NCI-H128 (cell line): ENCODE measurements around the gene PCDHGB5.
"Not testable (repeated sequence)": the region's sequence is repeated elsewhere in the genome, so short reads cannot be mapped to it uniquely, and the experiment has no call there.

Source experiments
- DNase-seq: peaks from one replicate; lab custom pipeline; 2025; ENCODE audit not compliant: unreplicated experiment; lab: John Stamatoyannopoulos, UW

The PCDHGB5 gene

DNA sequence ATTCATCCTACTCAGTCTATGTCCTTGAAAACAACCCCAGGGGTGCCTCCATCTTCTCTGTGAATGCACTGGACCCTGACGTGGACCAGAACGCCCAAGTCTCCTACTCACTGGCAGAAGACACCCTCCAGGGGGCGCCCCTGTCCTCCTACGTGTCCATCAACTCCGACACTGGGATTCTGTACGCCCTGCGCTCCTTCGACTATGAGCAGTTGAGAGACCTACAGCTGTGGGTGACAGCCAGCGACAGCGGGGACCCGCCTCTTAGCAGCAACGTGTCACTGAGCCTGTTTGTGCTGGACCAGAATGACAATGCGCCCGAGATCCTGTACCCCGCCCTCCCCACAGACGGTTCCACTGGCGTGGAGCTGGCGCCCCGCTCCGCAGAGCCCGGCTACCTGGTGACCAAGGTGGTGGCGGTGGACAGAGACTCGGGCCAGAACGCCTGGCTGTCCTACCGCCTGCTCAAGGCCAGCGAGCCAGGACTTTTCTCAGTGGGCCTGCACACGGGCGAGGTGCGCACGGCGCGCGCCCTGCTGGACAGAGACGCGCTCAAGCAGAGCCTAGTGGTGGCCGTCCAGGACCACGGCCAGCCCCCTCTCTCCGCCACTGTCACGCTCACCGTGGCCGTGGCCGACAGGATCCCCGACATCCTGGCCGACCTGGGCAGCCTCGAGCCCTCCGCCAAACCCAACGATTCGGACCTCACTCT is 22.1 kb upstream of the PCDHGB5 start:
- DNase-seq: not testable (repeated sequence)

- DNase-seq: no peak
Measured at GRCh38 chr5:141382469-141383294, 15.1 kb upstream of the PCDHGB5 start, which contains the start of gene PCDHGA7. PCDHGA7 (plus strand) TSS chr5:141382742; CDS start chr5:141382900, 158 bp downstream.

- no peak for DNase-seq
Measured at GRCh38 chr5:141383345-141383744, 14.4 kb upstream of the PCDHGB5 start.

DNA sequence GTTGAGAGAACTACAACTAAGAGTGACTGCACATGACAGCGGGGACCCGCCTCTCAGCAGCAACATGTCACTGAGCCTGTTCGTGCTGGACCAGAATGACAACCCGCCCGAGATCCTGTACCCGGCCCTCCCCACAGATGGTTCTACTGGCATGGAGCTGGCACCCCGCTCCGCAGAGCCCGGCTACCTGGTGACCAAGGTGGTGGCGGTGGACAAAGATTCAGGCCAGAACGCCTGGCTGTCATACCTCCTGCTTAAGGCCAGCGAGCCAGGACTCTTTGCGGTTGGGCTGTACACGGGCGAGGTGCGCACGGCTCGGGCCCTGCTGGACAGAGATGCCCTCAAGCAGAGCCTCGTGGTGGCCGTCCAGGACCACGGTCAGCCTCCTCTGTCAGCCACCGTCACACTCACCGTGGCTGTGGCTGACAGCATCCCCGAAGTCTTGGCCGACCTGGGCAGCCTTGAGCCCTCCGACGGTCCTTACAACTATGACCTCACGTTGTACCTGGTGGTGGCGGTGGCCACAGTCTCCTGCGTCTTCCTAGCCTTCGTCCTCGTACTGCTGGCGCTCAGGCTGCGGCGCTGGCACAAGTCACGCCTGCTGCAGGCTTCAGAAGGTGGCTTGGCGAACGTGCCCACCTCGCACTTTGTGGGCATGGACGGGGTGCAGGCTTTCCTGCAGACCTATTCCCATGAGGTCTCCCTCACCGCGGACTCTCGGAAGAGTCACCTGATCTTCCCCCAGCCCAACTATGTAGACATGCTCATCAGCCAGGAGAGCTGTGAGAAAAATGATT is 13.1 kb upstream of the PCDHGB5 start:
- no peak for DNase-seq

DNA sequence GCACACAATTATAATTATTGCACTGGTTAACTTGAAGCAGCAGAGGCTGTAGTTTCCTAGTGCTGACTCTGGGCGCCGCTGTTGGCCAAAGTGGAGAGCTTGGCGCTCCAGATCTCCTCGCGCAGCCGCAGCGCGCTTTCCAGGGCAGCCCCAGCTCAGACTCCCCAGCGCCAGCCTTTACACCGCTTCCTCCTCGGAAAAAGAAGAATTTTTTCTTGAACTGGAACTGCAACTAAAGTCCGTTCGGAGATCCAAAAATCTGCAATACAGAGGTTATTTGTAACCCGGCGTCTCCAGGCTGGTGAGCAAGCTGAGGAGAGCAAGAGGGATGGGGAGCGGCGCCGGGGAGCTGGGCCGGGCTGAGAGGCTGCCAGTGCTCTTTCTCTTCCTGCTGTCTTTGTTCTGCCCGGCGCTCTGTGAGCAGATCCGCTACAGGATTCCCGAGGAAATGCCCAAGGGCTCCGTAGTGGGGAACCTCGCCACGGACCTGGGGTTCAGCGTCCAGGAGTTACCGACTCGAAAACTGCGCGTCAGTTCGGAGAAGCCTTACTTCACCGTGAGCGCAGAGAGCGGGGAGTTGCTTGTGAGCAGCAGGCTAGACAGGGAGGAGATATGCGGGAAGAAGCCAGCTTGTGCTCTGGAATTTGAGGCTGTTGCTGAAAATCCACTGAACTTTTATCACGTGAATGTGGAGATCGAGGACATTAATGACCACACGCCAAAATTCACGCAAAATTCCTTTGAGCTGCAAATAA is 10.0 kb upstream of the PCDHGB5 start, which contains the start of gene PCDHGB4:
Gene PCDHGB4 (plus strand): TSS at position 142 of the 755 bp plus-strand sequence. CDS start 187 bp downstream, at position 329.
- not testable (repeated sequence) for DNase-seq

DNA sequence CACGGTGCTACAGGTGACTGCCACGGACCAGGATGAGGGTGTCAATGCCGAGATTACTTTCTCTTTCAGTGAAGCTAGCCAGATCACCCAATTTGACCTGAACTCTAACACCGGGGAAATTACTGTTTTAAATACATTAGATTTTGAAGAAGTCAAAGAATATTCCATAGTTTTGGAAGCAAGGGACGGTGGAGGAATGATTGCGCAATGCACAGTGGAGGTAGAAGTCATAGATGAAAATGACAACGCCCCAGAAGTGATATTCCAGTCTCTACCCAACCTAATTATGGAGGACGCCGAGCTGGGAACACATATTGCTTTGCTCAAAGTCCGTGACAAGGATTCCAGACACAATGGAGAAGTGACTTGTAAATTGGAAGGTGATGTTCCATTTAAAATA is 9.1 kb upstream of the PCDHGB5 start:
- DNase-seq: no peak

GRCh38 chr5:141389153-141390042 is 8.3 kb upstream of the PCDHGB5 start:
- no peak for DNase-seq

DNA sequence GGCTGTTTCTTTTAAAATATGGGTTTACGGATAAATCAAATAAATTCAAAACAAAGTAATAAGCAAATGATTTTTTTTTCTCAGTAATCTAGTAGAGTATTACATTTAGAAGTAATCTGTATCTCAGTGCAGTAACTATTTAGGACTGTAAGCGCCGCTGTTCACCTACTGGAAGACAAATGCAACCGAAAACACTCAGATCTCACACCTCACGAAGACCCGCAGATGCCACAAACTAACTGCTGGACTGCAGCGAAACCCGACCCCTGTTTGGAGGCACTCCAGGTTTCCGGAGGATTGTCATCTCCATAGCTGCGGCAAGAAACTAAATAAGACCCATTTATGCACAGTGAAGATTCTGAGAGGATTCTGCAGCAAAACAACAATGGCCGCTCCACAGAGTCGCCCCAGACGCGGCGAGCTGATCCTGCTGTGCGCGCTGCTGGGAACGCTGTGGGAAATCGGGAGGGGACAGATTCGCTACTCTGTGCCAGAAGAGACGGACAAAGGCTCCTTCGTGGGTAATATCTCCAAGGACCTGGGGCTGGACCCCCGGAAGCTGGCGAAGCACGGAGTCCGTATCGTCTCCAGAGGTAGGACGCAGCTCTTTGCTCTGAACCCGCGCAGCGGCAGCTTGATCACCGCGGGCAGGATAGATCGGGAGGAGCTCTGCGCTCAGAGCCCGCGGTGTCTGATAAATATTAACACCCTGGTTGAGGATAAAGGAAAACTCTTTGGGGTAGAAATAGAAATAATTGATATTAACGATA is 5.1 kb upstream of the PCDHGB5 start, which contains the start of gene PCDHGA8:
Gene PCDHGA8 (plus strand): TSS at position 205 of the 770 bp plus-strand sequence. CDS start 181 bp downstream, at position 386.
- no peak for DNase-seq

GRCh38 chr5:141393267-141393666 is 4.5 kb upstream of the PCDHGB5 start:
- no peak for DNase-seq

- DNase-seq: not testable (repeated sequence)
Measured at GRCh38 chr5:141394401-141395187, 3.2 kb upstream of the PCDHGB5 start.

GRCh38 chr5:141398608-141399007 is 861 bp downstream of the PCDHGB5 start:
- no peak for DNase-seq

DNA sequence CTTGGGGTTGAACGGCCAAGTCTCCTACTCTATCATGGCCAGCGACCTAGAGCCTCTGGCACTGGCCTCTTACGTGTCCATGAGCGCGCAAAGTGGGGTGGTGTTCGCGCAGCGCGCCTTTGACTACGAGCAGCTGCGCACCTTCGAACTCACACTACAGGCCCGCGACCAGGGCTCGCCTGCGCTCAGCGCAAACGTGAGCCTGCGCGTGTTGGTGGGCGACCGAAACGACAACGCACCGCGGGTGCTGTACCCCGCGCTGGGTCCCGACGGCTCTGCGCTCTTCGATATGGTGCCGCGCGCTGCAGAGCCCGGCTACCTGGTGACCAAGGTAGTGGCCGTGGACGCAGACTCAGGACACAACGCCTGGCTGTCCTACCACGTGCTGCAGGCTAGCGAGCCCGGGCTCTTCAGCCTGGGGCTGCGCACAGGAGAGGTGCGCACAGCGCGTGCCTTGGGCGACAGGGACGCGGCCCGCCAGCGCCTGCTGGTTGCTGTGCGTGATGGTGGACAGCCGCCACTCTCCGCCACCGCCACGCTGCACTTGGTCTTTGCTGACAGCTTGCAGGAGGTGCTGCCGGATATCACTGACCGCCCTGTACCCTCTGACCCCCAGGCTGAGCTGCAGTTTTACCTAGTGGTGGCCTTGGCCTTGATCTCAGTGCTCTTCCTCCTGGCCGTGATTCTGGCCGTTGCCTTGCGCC is 2.0 kb downstream of the PCDHGB5 start:
- DNase-seq: no peak

GRCh38 chr5:141402553-141403243 is 5.0 kb downstream of the PCDHGB5 start, which contains the start of gene PCDHGA9:
PCDHGA9 (plus strand) TSS chr5:141402778; CDS start chr5:141402953, 175 bp downstream.
- no peak for DNase-seq

DNA sequence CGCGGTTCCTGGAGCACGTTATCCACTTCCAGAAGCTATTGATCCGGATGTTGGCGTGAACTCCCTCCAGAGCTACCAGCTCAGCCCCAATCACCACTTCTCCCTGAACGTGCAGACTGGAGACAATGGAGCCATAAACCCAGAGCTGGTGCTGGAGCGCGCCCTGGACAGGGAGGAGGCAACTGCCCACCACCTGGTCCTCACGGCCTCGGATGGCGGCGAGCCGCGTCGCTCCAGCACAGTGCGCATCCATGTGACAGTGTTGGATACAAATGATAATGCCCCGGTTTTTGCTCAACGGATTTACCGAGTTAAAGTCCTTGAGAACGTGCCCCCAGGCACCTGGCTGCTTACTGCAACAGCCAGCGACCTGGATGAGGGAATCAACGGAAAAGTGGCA is 5.6 kb downstream of the PCDHGB5 start:
- DNase-seq: no peak

DNA sequence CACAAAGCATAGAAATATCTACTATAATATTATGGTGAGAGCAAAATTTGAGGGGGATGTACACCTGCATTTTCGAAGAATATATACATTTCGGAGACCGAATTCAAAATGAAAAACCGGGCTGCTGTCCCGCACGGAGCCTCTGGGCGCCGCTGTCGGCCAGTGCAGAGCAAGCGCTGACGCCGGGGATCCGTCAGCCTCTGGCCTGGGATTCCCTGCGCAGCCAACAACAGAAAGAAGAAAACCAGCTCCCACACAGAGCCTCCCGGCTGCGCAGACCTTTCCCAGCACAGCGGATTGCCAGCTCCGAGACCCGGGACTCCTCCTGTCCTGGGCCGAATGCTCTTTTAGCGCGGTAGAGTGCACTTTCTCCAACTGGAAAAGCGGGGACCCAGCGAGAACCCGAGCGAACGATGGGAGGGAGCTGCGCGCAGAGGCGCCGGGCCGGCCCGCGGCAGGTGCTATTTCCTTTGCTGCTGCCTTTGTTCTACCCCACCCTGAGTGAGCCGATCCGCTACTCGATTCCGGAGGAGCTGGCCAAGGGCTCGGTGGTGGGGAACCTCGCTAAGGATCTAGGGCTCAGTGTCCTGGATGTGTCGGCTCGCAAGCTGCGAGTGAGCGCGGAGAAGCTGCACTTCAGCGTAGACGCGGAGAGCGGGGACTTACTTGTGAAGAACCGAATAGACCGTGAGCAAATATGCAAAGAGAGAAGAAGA is 10.2 kb downstream of the PCDHGB5 start, which contains the start of gene PCDHGB6:
Gene PCDHGB6 (plus strand): TSS at position 232 of the 716 bp plus-strand sequence. CDS start 182 bp downstream, at position 414.
- not testable (repeated sequence) for DNase-seq
